ENCODE measurements around the gene EPN3.

DNA sequence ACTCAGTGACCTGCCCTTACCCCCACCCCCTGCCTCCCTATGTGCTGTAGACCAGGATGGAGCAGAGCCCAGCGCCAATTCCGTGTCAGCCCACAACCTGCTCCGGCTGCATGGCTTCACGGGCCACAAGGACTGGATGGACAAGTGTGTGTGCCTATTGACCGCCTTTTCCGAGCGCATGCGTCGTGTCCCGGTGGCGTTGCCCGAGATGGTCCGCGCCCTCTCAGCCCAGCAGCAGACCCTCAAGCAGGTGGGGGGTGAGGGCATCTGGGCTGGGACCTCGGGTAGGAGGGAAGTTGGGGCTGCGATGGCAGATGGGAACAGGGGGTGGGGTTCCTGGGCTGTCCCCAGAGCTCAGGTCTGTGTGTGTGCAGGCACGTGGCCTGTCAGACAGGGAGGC is 21.7 kb downstream of the EPN3 start:
- TF ChIP-seq, protein P1, sequence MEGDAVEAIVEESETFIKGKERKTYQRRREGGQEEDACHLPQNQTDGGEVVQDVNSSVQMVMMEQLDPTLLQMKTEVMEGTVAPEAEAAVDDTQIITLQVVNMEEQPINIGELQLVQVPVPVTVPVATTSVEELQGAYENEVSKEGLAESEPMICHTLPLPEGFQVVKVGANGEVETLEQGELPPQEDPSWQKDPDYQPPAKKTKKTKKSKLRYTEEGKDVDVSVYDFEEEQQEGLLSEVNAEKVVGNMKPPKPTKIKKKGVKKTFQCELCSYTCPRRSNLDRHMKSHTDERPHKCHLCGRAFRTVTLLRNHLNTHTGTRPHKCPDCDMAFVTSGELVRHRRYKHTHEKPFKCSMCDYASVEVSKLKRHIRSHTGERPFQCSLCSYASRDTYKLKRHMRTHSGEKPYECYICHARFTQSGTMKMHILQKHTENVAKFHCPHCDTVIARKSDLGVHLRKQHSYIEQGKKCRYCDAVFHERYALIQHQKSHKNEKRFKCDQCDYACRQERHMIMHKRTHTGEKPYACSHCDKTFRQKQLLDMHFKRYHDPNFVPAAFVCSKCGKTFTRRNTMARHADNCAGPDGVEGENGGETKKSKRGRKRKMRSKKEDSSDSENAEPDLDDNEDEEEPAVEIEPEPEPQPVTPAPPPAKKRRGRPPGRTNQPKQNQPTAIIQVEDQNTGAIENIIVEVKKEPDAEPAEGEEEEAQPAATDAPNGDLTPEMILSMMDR (conservative IDR thresholded peaks at IDR 0.05; ENCODE audit: low read depth in 2 of 2): no peak
- no peak for TF ChIP-seq CREB1 (CRISPR knock-in tag; IDR thresholded peaks at IDR 0.05; ENCODE audit: low read depth)
- TF ChIP-seq JUNB (IDR thresholded peaks at IDR 0.05; ENCODE audit: unreplicated experiment): no peak
- TF ChIP-seq, protein P2, sequence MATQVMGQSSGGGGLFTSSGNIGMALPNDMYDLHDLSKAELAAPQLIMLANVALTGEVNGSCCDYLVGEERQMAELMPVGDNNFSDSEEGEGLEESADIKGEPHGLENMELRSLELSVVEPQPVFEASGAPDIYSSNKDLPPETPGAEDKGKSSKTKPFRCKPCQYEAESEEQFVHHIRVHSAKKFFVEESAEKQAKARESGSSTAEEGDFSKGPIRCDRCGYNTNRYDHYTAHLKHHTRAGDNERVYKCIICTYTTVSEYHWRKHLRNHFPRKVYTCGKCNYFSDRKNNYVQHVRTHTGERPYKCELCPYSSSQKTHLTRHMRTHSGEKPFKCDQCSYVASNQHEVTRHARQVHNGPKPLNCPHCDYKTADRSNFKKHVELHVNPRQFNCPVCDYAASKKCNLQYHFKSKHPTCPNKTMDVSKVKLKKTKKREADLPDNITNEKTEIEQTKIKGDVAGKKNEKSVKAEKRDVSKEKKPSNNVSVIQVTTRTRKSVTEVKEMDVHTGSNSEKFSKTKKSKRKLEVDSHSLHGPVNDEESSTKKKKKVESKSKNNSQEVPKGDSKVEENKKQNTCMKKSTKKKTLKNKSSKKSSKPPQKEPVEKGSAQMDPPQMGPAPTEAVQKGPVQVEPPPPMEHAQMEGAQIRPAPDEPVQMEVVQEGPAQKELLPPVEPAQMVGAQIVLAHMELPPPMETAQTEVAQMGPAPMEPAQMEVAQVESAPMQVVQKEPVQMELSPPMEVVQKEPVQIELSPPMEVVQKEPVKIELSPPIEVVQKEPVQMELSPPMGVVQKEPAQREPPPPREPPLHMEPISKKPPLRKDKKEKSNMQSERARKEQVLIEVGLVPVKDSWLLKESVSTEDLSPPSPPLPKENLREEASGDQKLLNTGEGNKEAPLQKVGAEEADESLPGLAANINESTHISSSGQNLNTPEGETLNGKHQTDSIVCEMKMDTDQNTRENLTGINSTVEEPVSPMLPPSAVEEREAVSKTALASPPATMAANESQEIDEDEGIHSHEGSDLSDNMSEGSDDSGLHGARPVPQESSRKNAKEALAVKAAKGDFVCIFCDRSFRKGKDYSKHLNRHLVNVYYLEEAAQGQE (IDR thresholded peaks at IDR 0.05; ENCODE audit: unreplicated experiment): no peak
- no peak for TF ChIP-seq EZH2 (IDR thresholded peaks at IDR 0.05; ENCODE audit: low read depth, unreplicated experiment)
- TF ChIP-seq EZH2phosphoT487 (IDR thresholded peaks at IDR 0.05; ENCODE audit: unreplicated experiment): no peak
- TF ChIP-seq POLR2AphosphoS5 (IDR thresholded peaks at IDR 0.05; ENCODE audit: low read depth): no peak
- TF ChIP-seq NANOG (IDR thresholded peaks at IDR 0.05; ENCODE audit: borderline replicate concordance): no peak
- TF ChIP-seq STAT1 (IDR thresholded peaks at IDR 0.05; ENCODE audit: unreplicated experiment): no peak
- TF ChIP-seq, protein P3, sequence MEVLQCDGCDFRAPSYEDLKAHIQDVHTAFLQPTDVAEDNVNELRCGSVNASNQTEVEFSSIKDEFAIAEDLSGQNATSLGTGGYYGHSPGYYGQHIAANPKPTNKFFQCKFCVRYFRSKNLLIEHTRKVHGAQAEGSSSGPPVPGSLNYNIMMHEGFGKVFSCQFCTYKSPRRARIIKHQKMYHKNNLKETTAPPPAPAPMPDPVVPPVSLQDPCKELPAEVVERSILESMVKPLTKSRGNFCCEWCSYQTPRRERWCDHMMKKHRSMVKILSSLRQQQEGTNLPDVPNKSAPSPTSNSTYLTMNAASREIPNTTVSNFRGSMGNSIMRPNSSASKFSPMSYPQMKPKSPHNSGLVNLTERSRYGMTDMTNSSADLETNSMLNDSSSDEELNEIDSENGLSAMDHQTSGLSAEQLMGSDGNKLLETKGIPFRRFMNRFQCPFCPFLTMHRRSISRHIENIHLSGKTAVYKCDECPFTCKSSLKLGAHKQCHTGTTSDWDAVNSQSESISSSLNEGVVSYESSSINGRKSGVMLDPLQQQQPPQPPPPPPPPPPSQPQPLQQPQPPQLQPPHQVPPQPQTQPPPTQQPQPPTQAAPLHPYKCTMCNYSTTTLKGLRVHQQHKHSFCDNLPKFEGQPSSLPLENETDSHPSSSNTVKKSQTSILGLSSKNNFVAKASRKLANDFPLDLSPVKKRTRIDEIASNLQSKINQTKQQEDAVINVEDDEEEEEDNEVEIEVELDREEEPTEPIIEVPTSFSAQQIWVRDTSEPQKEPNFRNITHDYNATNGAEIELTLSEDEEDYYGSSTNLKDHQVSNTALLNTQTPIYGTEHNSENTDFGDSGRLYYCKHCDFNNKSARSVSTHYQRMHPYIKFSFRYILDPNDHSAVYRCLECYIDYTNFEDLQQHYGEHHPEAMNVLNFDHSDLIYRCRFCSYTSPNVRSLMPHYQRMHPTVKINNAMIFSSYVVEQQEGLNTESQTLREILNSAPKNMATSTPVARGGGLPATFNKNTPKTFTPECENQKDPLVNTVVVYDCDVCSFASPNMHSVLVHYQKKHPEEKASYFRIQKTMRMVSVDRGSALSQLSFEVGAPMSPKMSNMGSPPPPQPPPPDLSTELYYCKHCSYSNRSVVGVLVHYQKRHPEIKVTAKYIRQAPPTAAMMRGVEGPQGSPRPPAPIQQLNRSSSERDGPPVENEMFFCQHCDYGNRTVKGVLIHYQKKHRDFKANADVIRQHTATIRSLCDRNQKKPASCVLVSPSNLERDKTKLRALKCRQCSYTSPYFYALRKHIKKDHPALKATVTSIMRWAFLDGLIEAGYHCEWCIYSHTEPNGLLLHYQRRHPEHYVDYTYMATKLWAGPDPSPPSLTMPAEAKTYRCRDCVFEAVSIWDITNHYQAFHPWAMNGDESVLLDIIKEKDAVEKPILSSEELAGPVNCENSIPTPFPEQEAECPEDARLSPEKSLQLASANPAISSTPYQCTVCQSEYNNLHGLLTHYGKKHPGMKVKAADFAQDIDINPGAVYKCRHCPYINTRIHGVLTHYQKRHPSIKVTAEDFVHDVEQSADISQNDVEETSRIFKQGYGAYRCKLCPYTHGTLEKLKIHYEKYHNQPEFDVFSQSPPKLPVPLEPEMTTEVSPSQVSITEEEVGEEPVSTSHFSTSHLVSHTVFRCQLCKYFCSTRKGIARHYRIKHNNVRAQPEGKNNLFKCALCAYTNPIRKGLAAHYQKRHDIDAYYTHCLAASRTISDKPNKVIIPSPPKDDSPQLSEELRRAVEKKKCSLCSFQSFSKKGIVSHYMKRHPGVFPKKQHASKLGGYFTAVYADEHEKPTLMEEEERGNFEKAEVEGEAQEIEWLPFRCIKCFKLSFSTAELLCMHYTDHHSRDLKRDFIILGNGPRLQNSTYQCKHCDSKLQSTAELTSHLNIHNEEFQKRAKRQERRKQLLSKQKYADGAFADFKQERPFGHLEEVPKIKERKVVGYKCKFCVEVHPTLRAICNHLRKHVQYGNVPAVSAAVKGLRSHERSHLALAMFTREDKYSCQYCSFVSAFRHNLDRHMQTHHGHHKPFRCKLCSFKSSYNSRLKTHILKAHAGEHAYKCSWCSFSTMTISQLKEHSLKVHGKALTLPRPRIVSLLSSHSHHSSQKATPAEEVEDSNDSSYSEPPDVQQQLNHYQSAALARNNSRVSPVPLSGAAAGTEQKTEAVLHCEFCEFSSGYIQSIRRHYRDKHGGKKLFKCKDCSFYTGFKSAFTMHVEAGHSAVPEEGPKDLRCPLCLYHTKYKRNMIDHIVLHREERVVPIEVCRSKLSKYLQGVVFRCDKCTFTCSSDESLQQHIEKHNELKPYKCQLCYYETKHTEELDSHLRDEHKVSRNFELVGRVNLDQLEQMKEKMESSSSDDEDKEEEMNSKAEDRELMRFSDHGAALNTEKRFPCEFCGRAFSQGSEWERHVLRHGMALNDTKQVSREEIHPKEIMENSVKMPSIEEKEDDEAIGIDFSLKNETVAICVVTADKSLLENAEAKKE (CRISPR knock-in tag; IDR thresholded peaks at IDR 0.05): no peak
- TF ChIP-seq ZNF114 (CRISPR knock-in tag; IDR thresholded peaks at IDR 0.05): no peak
- TF ChIP-seq, protein P4, sequence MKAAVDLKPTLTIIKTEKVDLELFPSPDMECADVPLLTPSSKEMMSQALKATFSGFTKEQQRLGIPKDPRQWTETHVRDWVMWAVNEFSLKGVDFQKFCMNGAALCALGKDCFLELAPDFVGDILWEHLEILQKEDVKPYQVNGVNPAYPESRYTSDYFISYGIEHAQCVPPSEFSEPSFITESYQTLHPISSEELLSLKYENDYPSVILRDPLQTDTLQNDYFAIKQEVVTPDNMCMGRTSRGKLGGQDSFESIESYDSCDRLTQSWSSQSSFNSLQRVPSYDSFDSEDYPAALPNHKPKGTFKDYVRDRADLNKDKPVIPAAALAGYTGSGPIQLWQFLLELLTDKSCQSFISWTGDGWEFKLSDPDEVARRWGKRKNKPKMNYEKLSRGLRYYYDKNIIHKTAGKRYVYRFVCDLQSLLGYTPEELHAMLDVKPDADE (IDR thresholded peaks at IDR 0.05): no peak
